Activated CD4-positive, alpha-beta T cell treated with anti-CD3 and anti-CD28 coated beads for 1 hour (primary cell): Measurements from ENCODE around the gene AKAP13.

Experiments
- DNase-seq: peaks from one replicate; pipeline ENCODE4 v3.0.0-alpha.2; 2020

AKAP13 gene

DNA sequence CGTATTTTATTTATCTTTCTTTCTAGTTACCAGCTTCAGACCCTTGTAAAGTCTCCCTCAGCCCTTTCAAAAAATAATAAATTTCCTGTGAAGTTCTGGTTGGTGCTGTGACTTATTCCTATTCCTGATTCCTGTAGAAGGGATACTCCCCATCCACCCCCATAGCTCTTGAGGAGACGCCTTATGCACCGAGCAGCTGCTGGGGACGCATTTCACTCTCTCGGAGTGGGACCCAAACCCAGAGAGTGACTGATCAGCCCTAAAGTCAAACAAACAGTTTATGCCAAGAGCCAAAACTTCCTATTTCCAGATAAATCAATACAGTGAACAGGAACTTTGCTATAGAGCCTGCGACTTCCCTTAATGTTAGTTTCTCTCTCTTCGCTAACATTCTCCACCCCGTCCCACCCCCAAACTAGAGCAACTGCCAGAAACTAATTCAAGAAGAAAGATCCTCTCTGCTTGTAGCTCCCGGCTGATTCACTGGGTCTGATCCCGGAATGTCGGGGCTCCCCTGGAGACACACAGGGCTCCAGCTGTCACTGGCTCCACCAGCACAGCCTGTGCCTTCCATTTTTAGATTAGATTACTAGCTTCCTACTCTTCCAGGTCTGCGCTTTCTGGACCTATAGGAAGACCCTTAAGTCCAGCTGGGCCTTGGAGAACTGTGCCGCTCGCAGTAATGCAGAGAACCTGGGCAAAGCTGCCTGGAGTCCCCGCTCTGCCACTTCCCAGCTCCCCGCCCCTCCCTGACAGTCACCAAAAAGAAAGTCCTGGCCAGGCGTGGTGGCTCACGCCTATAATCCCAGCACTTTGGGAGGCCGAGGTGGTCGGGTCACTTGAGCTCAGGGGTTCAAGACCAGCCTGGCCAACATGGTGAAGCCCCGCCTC is 369.1 kb downstream of the AKAP13 start:
- DNase-seq = peak; percentile 7

DNA sequence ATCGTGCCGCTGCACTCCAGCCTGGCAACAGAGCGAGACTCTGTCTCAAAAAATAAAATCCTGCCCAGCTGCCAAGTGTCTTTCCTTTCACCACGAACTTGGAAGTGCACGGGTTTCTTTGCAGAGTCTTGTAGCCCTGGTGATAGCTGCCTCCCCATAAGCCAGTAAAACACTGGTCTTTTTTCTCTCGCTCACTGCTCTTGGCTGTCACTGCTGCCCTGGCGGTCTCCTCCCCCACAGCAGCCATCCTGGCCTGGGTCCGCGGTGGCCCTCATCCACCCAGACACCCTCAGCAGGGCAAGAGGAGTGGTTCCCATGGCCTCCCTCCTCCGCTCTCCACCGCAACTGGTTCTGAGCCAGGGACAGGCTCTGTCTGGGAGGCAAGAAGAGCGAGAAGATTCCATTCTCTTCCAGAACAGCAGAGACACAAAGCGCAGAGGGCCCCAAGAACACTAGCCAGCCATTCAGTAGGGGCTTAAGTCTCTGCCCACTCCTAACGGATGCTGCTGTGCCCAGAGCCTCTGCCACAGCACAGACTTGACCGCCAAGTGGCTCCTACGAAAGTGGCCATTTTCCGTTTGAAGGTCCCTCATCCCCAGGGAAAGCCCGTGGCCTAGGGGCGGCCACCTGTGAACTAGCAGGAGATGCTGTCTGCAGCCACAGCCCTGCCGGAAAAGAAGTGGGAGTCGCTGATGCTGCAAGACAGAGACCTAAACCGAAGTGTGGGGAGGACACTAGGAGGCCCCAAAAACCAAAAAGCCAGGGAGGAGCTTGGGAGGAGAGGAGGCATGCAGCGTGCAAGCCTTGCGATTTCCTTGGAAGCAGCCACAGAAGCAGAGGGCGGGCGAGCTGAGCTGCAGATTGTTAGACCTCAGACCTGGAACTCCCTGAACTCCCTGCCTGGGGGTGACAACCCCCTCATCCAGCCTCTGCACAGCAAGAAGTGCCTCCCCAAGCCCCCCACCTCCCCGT is 370.2 kb downstream of the AKAP13 start:
- no peak for DNase-seq

DNA sequence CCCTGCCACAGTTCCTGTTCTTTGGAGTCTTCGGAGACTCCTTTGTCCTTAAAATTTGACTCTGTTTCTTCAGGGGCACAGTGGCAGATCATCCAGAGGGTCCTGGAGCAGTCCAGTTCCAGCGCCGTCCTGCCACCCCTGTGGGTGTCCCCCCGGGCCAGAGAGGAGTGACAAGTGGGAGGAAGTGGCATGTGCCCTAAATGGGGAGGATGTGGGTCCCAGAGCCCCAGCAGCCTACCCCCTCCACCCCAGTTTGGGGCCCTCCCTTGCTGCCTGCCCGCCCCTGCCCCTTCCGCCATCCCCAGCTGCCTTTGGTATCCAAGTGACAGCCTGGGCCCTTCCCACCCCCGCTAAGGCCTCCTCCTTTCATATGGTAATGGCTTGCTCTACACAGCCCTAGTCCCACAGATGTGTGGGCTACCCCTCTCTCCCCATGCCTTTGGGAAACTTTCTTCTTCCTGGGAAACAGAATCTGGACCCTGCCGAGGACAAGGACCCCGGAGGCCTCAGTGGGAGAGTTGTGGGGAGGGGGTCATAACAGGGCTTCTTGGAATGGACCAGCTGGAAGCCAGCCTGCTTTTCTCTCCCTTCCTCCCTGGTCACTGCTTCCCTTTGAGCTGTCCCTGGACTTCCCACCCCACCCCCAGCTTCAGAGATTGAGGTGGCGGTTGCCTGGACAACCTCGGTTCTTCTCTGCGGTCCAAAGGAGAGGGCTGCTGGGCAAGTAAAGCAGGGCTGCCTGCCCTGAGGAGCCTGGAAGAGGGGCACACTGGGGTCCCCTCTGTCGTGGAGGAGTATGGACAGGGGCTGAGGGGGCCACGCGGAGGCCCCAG is 371.1 kb downstream of the AKAP13 start:
- DNase-seq = no peak

DNA sequence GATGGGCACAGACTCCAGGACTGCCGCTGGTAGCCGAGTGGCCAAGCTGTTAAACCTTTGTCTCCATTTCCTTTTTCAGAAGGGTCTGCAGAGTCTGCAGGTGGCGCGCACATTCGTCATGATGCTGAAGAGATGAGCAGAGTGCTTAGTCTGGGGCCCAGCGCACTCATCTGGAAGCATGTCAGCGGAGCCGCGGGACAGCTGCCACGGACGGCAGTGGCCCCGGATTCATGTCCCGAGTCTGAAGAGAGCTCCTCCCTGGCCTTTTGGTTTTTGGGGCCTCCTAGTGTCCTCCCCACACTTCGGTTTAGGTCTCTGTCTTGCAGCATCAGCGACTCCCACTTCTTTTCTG is 371.7 kb downstream of the AKAP13 start:
- no peak for DNase-seq

DNA sequence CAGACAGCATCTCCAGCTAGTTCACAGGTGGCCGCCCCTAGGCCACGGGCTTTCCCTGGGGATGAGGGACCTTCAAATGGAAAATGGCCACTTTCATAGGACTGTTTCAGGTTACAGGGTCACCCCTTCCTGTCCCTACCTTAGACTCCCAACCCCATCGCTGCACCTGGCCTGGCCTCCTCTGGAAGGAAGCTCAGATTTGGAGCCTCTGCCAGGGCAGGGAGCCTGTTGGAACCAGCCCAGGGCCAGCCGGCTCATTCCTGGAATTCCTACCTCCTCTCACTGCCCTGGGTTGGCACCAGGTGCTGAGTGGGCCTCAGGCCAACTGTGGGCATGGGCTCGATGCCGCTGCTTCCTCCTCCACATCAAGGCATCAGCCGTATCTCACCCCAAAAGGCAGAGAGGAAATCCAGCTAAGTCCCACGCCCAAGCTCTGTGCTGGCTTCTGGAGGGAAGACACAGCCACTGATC is 372.1 kb downstream of the AKAP13 start:
- DNase-seq = no peak

DNA sequence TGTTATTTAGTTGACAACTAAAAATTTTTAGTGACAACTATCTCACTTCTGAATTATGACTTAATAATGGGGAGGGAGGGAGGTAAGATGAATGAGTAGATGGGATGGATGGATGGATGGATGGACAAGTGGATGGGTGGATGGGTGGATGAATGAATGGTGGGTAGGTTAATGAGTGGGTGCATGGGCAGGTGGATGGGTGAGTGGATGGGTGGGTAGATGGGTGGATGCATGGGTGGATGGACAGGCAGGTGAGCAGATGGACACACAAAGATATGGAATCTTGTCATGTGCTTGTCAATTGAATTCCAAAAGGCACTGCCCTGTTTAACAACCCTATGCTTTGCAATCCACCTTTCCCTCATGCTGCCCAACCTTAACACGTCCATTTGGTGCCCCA is 372.9 kb downstream of the AKAP13 start:
- DNase-seq = no peak

DNA sequence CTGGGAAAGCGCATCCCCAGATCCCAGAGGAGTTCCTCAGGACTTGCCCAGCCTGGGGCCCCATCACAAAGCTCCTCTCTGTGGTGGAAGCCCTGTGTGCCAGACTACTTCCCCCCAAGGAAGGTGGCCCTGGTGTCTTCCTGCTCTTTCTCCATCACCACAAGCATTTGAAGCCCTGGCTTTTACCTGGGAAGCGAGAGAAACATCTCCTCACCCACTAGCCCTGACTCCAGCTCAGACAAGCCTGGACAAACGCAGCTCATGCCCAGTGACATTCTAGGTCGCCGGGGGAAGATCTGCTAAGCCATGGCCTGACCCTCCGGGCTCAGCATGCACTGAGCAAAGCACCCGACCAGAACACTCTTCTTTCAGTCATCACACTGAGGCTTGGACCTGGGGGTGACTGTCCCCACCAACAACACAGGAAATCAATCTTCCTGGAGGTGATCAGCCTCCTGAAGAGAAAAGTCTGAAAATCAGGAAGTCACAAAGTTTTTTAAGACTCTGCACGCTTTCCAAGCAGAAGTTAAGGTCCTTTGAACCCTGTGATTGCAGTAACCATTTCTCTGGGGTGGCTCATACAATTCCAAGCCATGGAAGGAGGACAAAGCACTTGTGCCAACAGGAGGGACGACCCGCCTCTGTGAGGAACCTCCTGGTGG is 373.5 kb downstream of the AKAP13 start:
- no peak for DNase-seq

DNA sequence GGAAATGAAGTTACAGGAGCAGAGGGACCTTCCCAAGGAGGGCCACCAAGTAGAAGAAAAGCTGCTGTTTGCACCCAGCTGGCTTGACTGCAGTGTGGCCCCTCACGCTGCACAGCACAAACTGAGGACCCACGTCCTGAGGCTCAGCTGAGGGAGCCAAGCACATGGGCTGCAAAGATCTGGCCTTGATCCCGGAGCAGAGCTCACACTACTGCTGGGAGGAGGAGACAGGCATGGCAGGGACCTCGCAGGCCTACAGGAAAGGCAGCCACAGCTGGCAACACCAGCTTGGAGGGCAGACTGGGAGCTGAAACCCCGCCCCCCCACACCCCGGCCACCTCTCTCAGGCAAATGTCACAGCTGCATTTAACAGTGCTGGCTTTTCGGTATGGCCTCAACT is 374.6 kb downstream of the AKAP13 start:
- no peak for DNase-seq

DNA sequence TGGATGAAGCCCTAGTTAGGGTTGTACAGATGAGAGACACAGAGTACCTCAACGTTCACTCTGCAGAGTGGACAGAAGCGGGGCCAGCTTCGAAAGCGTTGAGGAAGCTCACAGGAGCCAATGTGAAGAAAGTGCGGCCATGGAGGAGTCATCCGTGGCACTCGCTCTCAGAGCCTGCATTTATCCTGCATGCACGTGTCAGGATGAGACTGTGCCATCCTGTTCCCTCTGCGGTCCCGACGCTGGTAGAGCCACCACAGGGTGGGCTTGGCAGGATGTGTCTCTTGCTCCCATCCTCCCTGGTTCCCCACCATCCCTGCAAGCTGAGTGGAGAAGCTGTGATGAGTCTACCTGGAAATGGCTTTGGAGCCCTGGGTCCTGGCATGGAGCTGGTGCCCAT is 375.1 kb downstream of the AKAP13 start:
- DNase-seq = no peak

DNA sequence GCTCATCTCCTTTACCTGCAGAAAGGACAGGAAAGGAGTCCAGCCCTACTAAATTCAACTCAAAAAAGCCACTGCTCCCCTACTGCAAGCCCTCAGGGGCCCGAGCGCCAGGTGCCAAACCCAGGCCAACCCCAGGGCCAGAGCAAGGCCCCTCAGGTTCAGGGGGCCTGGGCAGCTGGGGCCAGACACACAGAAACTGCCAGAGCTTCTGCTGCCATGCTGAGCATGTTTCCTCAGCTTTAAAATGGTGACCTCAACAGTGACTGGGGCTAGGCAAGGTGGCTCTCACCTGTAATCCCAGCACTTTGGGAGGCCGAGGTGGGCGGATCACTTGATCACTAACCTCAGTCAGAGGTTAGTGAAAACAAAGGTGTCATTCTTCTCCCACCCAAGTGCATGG is 375.5 kb downstream of the AKAP13 start:
- no peak for DNase-seq

DNA sequence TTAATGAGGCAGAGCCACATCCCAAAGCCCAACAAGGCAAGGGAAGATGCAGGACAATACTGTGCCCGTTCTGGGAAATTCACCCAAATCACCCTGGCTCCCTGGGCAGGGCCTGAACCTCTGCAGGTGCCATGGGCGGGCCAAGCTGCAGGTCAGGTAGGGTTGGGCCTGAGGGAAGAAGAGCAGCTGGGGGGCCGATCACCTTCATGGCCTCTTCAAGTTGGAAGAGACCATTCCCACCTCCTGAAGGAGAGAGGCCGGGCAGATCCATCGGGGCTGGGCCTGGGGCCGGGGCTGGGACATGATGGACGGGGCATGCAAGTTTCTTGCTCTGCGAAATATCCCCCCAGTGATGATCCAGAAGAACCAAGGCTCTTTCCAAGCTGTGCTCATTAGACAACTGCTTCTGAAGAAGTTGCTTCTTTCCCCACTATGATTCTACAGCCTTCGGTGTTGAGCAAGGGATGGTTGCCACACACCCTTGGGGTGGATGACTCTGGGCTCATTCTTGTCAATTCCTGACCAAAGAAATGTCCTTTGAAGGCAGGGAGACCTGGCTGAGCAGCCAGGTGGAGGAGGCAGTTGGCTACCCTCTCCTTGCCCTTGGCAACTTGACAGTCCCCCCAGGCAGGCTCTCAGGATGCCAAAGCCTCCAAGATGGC is 376.1 kb downstream of the AKAP13 start:
- DNase-seq = no peak

DNA sequence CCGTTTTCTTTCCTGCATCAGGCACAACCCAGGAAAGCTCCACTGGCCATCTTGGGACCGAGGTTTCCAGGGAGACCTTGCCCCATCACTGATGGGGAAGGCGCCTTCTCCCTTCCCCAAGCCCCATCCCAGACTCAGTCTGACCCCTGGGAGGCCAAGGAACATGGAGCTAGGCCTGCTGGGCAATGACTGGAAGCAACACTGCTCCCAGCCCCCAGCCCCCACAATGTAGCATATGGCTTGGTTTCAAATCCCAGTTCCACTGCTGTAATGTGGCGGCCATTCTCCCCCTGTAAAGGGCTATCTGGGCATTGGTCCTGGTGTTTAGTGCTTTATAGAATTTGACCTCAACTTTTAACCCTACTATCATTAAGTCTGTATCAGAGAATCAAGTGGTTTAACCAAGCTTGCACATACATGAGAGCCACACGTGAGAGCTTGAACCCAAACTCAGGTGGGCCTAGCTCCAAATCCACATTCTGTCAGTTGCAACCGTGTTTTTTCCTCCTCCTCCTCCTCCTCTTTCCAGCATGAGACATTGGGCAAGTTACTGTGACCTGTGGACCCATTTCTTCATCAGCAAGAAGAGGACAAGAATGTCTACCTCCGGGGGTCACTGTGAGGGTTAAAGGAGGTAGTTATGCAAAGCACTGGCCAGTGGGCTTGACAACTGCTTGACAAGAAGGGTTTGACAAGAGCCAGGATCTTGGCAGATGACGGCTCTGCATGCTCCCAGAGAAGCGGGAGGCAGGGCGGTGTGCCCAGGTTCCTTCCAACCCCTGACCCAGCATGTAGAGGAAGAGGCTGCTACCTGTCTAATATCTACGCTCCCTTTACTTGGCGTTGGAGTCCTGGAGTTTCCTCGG is 376.9 kb downstream of the AKAP13 start:
- DNase-seq = no peak

DNA sequence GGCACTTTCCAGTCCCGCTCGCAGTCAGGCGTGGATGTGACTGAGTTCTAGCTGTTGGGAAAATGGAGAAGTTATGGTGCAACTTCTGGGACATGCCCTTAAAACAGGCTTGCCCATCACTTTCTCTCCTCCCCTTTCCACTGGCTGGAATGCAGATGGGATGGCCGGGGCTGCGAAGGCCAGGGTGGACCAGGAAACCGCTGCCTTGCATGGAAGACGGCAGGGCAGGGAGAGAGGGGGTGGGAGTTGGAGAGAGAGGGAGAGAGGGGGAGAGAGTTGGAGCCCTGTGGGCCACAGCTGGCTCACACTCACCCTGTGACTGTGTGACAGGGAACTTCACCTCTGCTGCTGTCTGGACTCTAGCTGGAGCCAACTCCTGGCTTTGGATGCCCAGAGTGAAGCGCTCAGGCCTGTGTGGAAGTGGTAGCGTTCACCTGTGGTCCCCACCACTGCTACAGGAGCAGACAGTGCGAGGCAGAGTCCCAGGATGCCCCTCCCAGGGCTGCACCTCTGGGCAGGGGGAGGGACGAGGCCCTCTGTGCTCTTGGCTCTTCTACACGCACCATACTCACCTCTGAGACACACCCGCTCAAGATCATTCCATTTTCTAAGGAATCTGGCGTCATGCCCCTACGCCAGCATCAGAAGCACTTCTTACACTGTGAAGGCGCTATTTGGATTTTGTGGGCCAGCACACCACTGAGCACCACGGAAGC is 377.7 kb downstream of the AKAP13 start:
- DNase-seq = no peak

DNA sequence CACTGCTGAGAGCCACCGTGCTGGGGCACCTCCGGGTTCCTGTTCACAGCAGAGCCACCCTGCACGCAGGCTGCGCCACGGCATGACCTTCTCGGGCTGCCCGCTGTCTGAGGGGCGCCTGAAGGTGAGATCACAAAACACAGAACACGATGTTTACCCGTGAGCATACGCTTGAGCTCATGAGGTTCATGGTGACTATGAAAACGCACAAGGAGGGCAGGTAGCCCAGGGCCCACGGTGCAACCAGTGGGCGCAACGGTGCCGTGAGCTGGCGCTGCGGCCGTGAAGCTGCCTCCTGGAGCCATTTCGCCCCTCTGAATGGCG is 378.2 kb downstream of the AKAP13 start:
- no peak for DNase-seq

DNA sequence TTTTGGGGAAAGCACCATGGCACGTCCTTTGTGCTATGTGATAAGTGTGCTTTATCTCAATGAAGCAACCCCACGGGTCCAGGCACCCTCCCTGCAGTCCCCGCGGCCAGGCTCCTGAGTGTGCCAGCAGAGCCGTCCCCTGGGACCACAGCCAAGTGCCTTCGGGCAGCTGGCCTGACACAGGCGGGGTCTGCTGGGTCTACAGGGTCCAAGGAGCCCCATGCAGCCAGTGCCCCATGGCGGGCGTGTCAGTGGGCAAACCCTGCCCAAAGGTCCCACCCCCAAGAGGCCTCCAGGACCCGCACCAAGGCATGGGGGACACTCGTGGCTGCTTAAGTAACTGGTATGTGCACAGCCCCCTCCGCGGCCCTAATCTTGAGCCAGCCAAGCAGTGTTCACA is 379.0 kb downstream of the AKAP13 start:
- no peak for DNase-seq

DNA sequence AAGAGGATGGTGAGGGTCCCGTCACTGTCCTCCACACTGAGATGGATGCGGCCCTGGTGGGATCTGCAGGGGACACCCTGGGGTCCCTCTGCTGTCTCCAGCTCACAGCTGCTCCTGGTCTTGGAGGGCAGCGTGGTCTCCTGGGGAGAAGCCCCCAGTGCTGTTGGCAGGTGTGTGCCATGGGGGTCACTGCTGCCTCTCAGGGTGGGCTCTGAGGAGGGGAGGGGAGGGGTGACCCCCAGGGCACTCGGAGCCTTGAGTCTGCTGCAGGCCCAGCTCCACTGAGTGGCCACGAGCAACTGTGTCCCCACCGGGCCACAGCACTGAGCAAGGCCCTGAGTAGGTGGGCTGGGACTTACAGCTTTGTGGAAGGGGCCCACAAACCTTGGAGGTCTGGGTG is 379.6 kb downstream of the AKAP13 start:
- no peak for DNase-seq

DNA sequence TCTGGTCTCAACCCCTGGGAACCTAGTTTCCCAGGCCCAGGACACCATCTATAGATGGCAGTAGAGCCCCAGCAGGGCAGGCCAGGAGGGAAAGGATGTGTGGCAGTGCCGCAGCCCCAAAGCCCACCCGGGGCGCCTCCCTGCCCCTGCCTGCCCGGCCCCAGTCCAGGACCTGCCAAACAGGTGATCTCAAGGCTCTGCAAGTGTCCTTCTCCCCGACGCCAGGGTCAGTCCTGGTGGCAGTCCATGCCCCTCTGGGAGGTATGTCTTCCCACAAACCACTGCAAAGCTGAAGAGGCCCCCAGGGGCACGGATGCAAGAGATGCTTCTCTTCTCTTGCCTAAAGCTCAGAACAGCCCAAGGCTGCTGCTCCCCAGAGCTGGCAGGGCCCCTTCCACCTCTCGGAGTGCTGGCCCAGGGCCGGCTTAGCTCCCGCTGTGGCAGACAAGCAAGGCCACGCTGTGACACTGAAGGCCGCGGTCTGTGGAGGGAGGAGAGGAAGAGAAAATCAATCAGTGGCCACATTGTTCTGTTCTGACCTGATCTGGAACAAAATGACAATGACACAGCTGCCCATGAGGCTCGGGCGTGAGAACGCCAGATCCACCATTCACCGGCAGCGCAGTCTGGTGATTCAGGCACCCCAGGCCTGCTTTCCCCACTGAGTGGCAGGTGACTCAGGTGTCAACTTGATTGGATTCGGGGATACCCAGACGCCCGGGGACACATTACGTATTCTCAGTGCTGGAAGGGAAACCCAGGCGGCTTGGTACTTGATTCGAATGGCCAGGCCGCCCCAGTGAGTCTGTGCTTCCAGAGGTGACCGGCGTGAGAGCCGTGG is 380.3 kb downstream of the AKAP13 start:
- DNase-seq = no peak

DNA sequence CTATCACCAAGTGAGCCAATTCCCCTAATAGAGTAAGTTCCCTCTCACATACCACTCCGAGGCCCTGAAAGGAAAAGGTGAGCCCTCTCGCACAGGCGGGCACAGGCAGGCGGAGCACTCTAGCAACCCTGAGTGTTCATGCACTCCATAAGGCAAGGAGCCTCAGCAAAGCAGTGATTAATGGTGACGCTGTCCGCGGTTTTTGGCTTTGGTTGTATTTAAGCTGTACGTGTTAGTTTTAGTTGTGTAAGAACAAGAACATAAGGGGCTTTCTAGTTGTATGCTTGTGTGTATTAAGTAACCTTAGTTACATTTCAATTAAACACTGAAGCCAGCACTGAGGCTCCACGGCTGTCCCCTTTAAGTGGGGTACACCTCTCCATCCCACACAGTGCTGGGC is 381.2 kb downstream of the AKAP13 start:
- no peak for DNase-seq

DNA sequence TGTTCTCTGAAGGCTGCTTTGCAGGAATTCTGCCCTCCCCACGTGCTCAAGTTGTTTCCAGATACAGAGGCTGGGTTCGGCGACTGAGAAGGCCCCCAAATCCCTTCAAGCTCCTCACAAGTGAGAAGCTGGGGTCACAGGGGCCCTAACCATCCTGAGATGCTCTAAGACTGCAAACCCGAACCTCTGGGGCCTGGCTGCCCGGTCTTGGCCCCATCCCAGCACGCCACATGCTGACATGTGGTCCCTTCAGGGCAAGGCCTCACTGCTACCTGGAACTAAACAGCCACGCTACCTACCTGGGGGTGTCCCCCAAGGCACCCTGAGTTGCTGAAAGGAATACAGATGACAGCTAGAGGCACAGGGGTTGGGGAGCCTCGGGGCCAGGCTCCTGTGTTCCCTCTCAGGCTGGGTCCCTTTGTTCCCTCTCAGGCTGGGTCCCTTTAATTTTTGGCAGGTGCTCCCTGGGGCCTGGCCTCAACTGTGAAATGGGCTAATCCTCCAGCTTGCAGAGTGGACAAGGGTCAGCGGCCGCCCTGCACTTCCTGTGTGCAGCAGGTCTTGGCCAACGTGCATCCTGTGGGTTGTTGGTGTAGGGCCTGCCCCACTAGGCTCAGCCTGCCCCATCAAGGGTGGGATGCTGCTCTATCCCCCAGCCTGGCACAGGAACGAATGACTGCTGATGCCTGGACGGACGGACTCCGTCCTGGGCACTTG is 381.8 kb downstream of the AKAP13 start:
- DNase-seq = no peak
